GM18907 (cell line): Measurements from ENCODE around the gene TMEM208.

Source experiments
- ATAC-seq: cut with Tn5 transposase; IDR thresholded peaks from one replicate; pipeline ENCODE4 v1.9.1; 2021; ENCODE audit warnings: mild to moderate bottlenecking, moderate library complexity; ENCODE audit not compliant: unreplicated experiment

The TMEM208 gene

GRCh38 chr16:67191411-67191994, 35.4 kb upstream of the TMEM208 start:
- no peak for ATAC-seq

DNA sequence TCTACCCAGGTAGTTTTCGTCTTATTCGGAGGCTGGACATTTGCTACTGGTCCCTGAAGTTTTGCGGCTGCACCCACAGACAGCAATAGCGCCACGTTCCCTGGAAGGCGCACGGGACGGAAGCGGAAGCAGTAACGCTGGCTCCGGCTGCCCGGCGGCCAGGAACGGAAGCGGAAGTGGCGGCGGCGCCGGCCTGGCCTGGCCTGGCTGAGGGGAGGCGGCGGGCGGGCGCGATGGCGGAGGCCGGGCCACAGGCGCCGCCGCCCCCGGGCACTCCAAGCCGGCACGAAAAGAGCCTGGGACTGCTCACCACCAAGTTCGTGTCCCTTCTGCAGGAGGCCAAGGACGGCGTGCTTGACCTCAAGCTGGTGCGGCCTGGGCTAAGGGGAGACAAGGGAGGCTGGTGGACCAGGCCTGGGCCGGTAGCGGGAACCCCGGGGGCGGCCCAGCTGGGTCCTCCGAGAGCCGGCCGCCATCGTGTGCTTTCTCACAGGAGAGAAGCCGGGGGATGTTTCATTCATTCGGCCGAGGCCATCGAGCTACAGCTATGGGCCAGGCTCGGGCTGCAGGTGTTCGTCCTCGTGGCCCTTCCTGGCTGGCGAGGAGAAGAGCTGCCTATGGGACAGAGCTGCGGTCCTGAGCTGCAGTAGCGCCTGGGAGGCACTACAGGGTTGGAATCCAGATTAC, 34.8 kb upstream of the TMEM208 start, which contains the start of gene E2F4:
E2F4 (plus strand) TSS at position 161 of the 687 bp plus-strand sequence; CDS start at position 234, 73 bp downstream.
- peak; percentile 84 for ATAC-seq

DNA sequence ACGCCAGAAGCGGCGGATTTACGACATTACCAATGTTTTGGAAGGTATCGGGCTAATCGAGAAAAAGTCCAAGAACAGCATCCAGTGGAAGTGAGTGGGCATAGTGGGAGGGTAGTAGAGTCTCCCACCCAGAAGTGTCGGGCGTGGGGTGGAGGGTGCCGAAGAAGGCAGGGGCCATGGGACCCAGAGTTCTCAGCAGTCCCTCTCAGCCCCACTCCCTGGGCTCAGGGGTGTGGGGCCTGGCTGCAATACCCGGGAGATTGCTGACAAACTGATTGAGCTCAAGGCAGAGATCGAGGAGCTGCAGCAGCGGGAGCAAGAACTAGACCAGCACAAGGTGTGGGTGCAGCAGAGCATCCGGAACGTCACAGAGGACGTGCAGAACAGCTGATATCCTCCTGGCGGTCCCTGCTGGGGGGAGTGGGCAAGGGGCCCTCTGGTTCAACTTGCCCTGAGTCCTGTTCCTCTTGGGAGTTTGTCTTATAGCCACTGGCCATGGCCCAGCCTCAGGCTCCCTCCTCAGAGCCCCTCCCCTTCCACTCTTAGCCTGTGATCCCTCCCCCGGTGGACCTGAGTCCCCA, 34.1 kb upstream of the TMEM208 start:
- ATAC-seq: no peak

- ATAC-seq: no peak
Measured at GRCh38 chr16:67193536-67193935, 33.4 kb upstream of the TMEM208 start.

DNA sequence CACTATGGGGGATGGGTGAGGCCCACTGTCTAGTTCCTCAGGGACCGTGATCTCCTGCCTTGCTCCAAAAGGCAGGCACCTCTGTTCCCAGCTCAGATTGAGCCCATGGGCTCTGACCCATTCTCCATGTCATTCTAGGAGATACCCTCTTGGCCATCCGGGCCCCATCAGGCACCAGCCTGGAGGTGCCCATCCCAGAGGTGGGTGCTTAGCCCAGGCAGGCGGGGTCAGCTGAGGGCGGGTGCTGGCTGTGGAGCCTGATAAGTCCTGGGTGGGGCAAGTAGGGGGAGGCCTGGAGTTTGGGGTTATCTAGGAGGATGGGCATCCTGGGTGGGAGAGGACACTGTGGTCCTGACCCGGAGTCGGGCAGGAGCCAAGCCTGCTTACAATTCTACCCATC, 32.7 kb upstream of the TMEM208 start:
- no peak for ATAC-seq

DNA sequence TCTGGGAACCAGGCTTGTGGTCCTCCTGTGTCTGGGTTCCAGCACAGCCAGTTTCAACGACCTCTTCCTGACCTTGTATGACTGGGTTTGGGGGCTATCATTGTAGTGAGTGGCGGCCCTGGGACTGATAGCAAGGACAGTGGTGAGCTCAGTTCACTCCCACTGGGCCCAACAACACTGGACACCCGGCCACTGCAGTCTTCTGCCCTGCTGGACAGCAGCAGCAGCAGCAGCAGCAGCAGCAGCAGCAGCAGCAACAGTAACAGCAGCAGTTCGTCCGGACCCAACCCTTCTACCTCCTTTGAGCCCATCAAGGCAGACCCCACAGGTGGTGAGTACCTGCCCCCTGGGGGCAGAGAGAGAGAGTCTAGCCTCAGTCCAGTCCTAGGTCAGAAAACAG, 31.3 kb upstream of the TMEM208 start:
- no peak for ATAC-seq

GRCh38 chr16:67196881-67197280, 30.0 kb upstream of the TMEM208 start:
- ATAC-seq: no peak

GRCh38 chr16:67197704-67198103, 29.2 kb upstream of the TMEM208 start:
- no peak for ATAC-seq

DNA sequence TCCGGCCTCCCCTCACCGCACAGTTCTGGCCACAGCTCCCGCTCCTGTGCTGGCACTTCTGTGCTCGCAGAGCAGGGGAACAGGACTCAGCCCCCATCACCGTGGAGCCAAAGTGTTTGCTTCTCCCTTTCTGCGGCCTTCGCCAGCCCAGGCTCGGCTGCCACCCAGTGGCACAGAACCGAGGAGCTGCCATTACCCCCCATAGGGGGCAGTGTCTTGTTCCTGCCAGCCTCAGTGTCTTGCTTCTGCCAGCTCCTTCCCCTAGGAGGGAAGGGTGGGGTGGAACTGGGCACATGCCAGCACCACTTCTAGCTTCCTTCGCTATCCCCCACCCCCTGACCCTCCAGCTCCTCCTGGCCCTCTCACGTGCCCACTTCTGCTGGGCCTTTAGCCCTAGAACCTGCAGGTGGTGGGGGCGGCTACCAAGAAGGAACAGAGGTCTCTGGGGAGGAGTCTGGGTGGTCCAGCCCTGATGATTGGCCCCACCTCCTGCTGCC, 28.6 kb upstream of the TMEM208 start:
- no peak for ATAC-seq

- ATAC-seq: no peak
Measured at GRCh38 chr16:67199011-67199807, 27.7 kb upstream of the TMEM208 start, which contains the start of gene ELMO3. TSS of gene ELMO3 (plus strand) at chr16:67199131. CDS start at chr16:67199327, 196 bp downstream.

DNA sequence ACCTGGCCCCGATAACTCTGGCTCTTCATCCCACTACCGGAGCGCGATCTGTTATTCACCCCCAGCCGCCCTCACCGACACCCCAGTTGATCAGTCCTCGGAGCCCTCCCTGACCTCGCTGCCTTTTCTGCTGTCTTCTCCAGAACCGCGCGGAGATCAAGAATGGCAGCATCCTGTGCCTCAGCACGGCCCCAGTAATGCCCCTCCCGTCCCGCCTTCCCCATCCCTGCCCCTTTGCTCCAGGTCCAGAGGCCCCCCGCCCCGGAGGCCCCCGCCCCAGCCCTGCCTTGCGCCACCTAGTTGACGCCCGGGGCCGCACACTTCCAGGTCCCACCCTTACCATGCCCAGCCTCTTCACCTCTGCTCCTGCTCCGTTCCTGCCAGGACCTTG, 27.1 kb upstream of the TMEM208 start:
- no peak for ATAC-seq

DNA sequence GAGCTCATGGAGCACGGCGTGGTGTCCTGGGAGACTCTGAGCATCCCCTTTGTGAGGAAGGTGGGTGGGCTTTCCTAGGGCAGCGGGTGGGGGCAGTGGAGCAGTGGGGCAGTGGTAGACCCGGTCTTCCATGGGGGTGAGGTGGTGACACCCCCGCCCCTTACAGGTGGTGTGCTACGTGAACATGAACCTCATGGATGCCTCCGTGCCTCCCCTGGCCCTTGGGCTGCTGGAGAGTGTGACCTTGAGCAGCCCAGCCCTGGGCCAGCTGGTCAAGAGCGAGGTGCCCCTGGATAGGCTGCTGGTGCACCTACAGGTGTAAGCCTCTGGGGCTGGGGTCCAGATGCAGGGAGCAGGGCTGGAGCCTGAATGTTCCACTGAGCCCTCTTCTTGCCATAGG, 26.4 kb upstream of the TMEM208 start:
- no peak for ATAC-seq

GRCh38 chr16:67201411-67202345, 25.3 kb upstream of the TMEM208 start:
- ATAC-seq: no peak

GRCh38 chr16:67202426-67202825, 24.5 kb upstream of the TMEM208 start:
- no peak for ATAC-seq

DNA sequence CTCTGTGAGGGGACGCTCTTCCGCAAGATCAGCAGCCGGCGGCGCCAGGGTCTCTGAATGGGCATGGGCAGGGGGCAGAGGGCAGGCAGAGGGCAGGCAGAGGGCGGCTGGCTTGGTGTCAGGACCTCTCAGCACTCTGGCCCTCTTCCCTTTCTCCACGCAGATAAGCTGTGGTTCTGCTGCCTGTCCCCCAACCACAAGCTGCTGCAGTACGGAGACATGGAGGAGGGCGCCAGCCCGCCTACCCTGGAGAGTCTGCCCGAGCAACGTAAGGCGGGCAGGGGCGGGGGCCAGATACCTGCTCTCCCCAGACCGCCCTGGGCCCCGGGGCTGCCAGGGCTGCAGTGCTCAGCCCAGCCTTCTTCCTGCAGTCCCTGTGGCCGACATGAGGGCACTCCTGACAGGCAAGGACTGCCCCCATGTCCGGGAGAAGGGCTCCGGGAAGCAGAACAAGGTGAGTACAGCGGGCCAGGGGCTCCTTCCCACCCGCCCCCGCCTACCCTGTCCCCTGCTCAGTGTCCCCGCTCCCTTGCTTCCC, 23.9 kb upstream of the TMEM208 start:
- ATAC-seq: no peak

DNA sequence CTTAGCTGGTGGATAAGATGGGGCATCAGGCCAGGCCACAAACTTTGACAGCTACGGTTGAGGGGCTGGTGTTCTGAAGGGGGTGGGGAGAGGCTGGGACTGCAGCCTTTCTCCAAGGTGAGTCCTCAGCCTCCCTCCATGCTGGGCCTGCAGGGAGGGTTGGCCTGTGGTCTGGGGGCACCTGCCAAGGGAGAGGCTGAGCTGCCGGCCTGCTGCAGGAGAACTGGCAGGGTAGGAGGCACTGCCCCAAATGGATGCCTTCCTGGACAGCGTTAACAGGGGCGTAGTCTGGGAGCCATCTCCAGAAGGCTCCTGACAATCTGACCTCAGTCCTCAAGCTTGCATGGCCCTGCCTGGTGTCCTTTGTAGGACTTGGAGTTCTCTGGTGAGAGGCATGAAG, 22.9 kb upstream of the TMEM208 start:
- no peak for ATAC-seq

- ATAC-seq: no peak
Measured at GRCh38 chr16:67206129-67206837, 20.6 kb upstream of the TMEM208 start.

- ATAC-seq: no peak
Measured at GRCh38 chr16:67206838-67207248, 20.1 kb upstream of the TMEM208 start.
